Measurements from ENCODE around the gene NSMCE3.

Gene NSMCE3

DNA sequence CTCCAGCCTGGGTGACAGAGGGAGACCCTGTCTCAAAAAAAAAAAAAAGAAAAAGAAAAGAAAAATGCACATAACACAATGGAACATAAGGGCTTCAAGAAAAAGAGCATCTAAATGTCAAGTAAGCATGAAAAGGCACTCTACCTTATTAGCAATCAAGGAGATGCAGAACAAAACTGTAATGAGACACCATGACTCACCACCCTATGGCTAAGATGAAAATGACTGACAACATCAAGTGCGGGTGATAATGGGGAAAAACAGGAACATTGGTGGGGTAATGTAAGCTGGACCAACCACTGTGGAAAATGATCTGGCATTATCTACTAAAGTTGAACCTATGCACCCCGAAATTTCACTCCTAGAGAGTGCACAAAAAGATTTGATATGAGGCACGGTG is 19.6 kb upstream of the NSMCE3 start:
- Histone ChIP-seq H3K36me3 (replicated peaks in 1 of 2; ENCODE audit: control insufficient read depth in 2 of 2, insufficient read depth in 2 of 2, low read length in 2 of 2) (no peaks in the 10 kb centered on the region), H2AFZ (ENCODE audit: low read length) (no peak overlapping the region), H3K27me3 (ENCODE audit: control insufficient read depth in 3 of 3, insufficient read depth in 3 of 3, low read depth in 1 of 3, low read length in 3 of 3) (peaks cover 0 to 2% (median 0%) of the 10 kb centered on the region in 3 experiments), H3K4me1 (ENCODE audit: control insufficient read depth in 2 of 2, insufficient read depth in 1 of 2, low read depth in 1 of 2, low read length in 2 of 2) (no peaks in the 10 kb centered on the region), H2BK12ac (ENCODE audit: low read length) (no peak overlapping the region), H3K9ac (ENCODE audit: low read depth, low read length, poor library complexity) (no peak overlapping the region), H3K14ac (ENCODE audit: low read length) (no peak overlapping the region), H3K9me3 (replicated peaks in 1 of 2; ENCODE audit: control insufficient read depth in 2 of 2, insufficient read depth in 1 of 2, low read depth in 1 of 2, low read length in 2 of 2) (no peaks in the 10 kb centered on the region), H4K91ac (ENCODE audit: low read depth, low read length, poor library complexity) (no peak overlapping the region), H3K79me1 (ENCODE audit: low read depth, low read length) (no peaks in the 10 kb centered on the region), H4K8ac (ENCODE audit: low read depth, low read length) (no peak overlapping the region), H2BK5ac (ENCODE audit: low read length) (no peak overlapping the region), H3K27ac (replicated peaks; ENCODE audit: low read length) (no peak overlapping the region), H2AK5ac (ENCODE audit: low read depth, low read length) (no peak overlapping the region), H2BK15ac (ENCODE audit: low read length) (no peak overlapping the region), H3K4me3 (ENCODE audit: low read length in 2 of 2) (no peak overlapping the region), H3K4ac (ENCODE audit: low read length) (no peak overlapping the region), H3K23ac (ENCODE audit: low read depth, low read length, poor library complexity) (no peak overlapping the region), H3K4me2 (ENCODE audit: insufficient read depth, low read length, poor library complexity, severe bottlenecking) (no peak overlapping the region), H3K18ac (ENCODE audit: low read length) (no peak overlapping the region), H2BK120ac (ENCODE audit: low read depth, low read length) (no peak overlapping the region)
- DNase-seq (ENCODE audit: low spot score), result no peak
- no CpG with 5 or more reads among the region's 3 CpGs for WGBS, 2 donors (ENCODE audit: extremely low coverage in 2 of 2, insufficient read length in 2 of 2, insufficient replicate concordance in 1 of 2)

DNA sequence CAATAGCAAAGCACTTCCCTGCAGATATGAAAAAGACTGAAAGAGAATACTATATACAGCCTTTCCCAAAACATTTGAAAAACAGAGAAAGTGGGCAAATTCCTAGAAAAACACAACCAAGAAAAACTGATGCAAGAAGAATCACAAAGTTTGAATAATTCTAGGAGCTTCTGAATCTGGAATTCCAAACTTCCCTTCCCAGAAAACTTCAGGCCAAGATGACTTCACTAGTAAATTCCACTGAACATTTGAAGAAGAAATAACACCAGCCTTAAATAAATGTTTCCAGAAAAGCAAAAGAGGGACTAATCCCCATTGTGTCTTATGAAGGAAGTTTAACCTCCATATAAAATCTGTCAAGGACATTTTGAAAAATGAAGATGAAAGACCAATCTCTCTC is 15.8 kb upstream of the NSMCE3 start:
- Histone ChIP-seq H3K27ac (replicated peaks; ENCODE audit: low read length) (no peak overlapping the region), H4K8ac (ENCODE audit: low read depth, low read length) (no peak overlapping the region), H3K4me3 (ENCODE audit: low read length in 2 of 2) (no peak overlapping the region), H3K4me1 (ENCODE audit: control insufficient read depth in 2 of 2, insufficient read depth in 1 of 2, low read depth in 1 of 2, low read length in 2 of 2) (peaks cover 0 to 3% of the 10 kb centered on the region in 2 donors), H3K79me1 (ENCODE audit: low read depth, low read length) (no peaks in the 10 kb centered on the region), H2AK5ac (ENCODE audit: low read depth, low read length) (no peak overlapping the region), H3K36me3 (replicated peaks in 1 of 2; ENCODE audit: control insufficient read depth in 2 of 2, insufficient read depth in 2 of 2, low read length in 2 of 2) (no peaks in the 10 kb centered on the region), H3K9me3 (replicated peaks in 1 of 2; ENCODE audit: control insufficient read depth in 2 of 2, insufficient read depth in 1 of 2, low read depth in 1 of 2, low read length in 2 of 2) (no peaks in the 10 kb centered on the region), H3K4ac (ENCODE audit: low read length) (no peak overlapping the region), H2BK12ac (ENCODE audit: low read length) (no peak overlapping the region), H2BK15ac (ENCODE audit: low read length) (no peak overlapping the region), H2BK120ac (ENCODE audit: low read depth, low read length) (no peak overlapping the region), H3K18ac (ENCODE audit: low read length) (no peak overlapping the region), H2AFZ (ENCODE audit: low read length) (no peak overlapping the region), H3K4me2 (ENCODE audit: insufficient read depth, low read length, poor library complexity, severe bottlenecking) (no peak overlapping the region), H4K91ac (ENCODE audit: low read depth, low read length, poor library complexity) (no peak overlapping the region), H3K23ac (ENCODE audit: low read depth, low read length, poor library complexity) (no peak overlapping the region), H2BK5ac (ENCODE audit: low read length) (no peak overlapping the region), H3K27me3 (ENCODE audit: control insufficient read depth in 3 of 3, insufficient read depth in 3 of 3, low read depth in 1 of 3, low read length in 3 of 3) (peaks cover 0 to 2% (median 0%) of the 10 kb centered on the region in 3 experiments), H3K14ac (ENCODE audit: low read length) (no peak overlapping the region), H3K9ac (ENCODE audit: low read depth, low read length, poor library complexity) (no peak overlapping the region)
- DNase-seq (ENCODE audit: low spot score), result no peak

DNA sequence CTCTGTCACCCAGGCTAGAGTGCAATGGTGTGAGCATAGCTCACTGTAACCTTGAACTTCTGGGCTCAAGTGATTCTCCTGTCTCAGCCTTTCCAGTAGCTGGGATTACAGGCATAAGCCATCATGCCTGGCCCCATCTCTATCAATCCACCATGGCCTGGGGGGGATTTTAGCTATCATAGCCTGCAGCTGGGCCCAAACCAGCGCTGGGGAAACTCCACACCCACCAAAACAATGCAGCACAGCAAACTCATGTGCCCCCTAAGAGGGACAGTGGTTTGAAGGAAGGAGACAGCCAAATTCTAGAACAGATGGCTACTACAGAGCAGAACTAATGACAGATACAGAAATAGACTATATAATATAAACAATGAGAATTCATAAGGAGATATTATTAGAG is 13.8 kb upstream of the NSMCE3 start:
- H3K9ac ChIP-seq (ENCODE audit: low read depth, low read length, poor library complexity), result no peak overlapping the region
- peaks cover 0 to 3% of the 10 kb centered on the region in 2 donors for H3K4me1 ChIP-seq (ENCODE audit: control insufficient read depth in 2 of 2, insufficient read depth in 1 of 2, low read depth in 1 of 2, low read length in 2 of 2)
- H2BK120ac ChIP-seq (ENCODE audit: low read depth, low read length), result no peak overlapping the region
- no peak overlapping the region for H2BK12ac ChIP-seq (ENCODE audit: low read length)
- H3K9me3 ChIP-seq (replicated peaks in 1 of 2; ENCODE audit: control insufficient read depth in 2 of 2, insufficient read depth in 1 of 2, low read depth in 1 of 2, low read length in 2 of 2), result no peaks in the 10 kb centered on the region
- no peak overlapping the region for H4K8ac ChIP-seq (ENCODE audit: low read depth, low read length)
- H3K23ac ChIP-seq (ENCODE audit: low read depth, low read length, poor library complexity), result no peak overlapping the region
- no peak overlapping the region for H2BK5ac ChIP-seq (ENCODE audit: low read length)
- H3K4ac ChIP-seq (ENCODE audit: low read length), result no peak overlapping the region
- no peak for DNase-seq (ENCODE audit: low spot score)
- no CpG with 5 or more reads among the region's 1 CpG for WGBS, 2 donors (ENCODE audit: extremely low coverage in 2 of 2, insufficient read length in 2 of 2, insufficient replicate concordance in 1 of 2)
- no peak overlapping the region for H4K91ac ChIP-seq (ENCODE audit: low read depth, low read length, poor library complexity)
- H3K79me1 ChIP-seq (ENCODE audit: low read depth, low read length), result no peaks in the 10 kb centered on the region
- peaks cover 0 to 2% (median 0%) of the 10 kb centered on the region in 3 experiments for H3K27me3 ChIP-seq (ENCODE audit: control insufficient read depth in 3 of 3, insufficient read depth in 3 of 3, low read depth in 1 of 3, low read length in 3 of 3)
- H2AFZ ChIP-seq (ENCODE audit: low read length), result no peak overlapping the region
- no peak overlapping the region for H2AK5ac ChIP-seq (ENCODE audit: low read depth, low read length)
- no peak overlapping the region for H3K4me3 ChIP-seq (ENCODE audit: low read length in 2 of 2)
- H3K27ac ChIP-seq (replicated peaks; ENCODE audit: low read length), result no peak overlapping the region
- no peak overlapping the region for H3K4me2 ChIP-seq (ENCODE audit: insufficient read depth, low read length, poor library complexity, severe bottlenecking)
- no peak overlapping the region for H2BK15ac ChIP-seq (ENCODE audit: low read length)
- H3K18ac ChIP-seq (ENCODE audit: low read length), result no peak overlapping the region
- no peaks in the 10 kb centered on the region for H3K36me3 ChIP-seq (replicated peaks in 1 of 2; ENCODE audit: control insufficient read depth in 2 of 2, insufficient read depth in 2 of 2, low read length in 2 of 2)
- H3K14ac ChIP-seq (ENCODE audit: low read length), result no peak overlapping the region

DNA sequence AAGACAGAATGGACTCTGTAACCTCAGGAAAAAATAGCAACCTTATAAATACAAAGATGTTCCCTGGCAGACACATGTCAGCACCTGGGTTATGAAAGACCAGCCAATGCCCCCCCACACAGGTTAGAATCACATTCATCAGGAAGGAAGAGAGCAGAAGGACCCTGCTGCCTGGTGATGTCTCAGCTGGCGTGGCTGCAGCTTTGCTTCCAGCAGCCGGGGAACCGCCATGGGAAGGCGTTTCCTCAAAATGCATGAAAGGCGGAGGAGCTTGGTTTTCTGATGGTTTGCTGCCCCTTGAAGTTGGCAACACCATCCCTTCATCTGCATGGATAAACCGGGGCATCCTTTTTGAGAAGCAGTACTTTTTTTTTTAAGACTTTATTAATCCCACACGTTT is 10.9 kb upstream of the NSMCE3 start:
- no peak overlapping the region for H2BK120ac ChIP-seq (ENCODE audit: low read depth, low read length)
- peak overlapping the region; percentile 56 for H2AFZ ChIP-seq (ENCODE audit: low read length)
- no peak overlapping the region for H3K14ac ChIP-seq (ENCODE audit: low read length)
- H3K9me3 ChIP-seq (replicated peaks in 1 of 2; ENCODE audit: control insufficient read depth in 2 of 2, insufficient read depth in 1 of 2, low read depth in 1 of 2, low read length in 2 of 2), result no peaks in the 10 kb centered on the region
- peak overlapping the region; percentile 25 for H3K18ac ChIP-seq (ENCODE audit: low read length)
- no CpG with 5 or more reads among the region's 7 CpGs for WGBS, 2 donors (ENCODE audit: extremely low coverage in 2 of 2, insufficient read length in 2 of 2, insufficient replicate concordance in 1 of 2)
- H4K8ac ChIP-seq (ENCODE audit: low read depth, low read length), result no peak overlapping the region
- no peaks in the 10 kb centered on the region for H3K79me1 ChIP-seq (ENCODE audit: low read depth, low read length)
- no peaks in the 10 kb centered on the region for H3K27me3 ChIP-seq (ENCODE audit: control insufficient read depth in 3 of 3, insufficient read depth in 3 of 3, low read depth in 1 of 3, low read length in 3 of 3)
- H3K36me3 ChIP-seq (replicated peaks in 1 of 2; ENCODE audit: control insufficient read depth in 2 of 2, insufficient read depth in 2 of 2, low read length in 2 of 2), result no peaks in the 10 kb centered on the region
- no peak overlapping the region for H3K27ac ChIP-seq (replicated peaks; ENCODE audit: low read length)
- no peak overlapping the region for H2AK5ac ChIP-seq (ENCODE audit: low read depth, low read length)
- no peak for DNase-seq (ENCODE audit: low spot score)
- no peak overlapping the region for H3K9ac ChIP-seq (ENCODE audit: low read depth, low read length, poor library complexity)
- H3K23ac ChIP-seq (ENCODE audit: low read depth, low read length, poor library complexity), result no peak overlapping the region
- no peak overlapping the region for H3K4ac ChIP-seq (ENCODE audit: low read length)
- H2BK5ac ChIP-seq (ENCODE audit: low read length), result no peak overlapping the region
- H2BK12ac ChIP-seq (ENCODE audit: low read length), result no peak overlapping the region
- no peak overlapping the region for H3K4me2 ChIP-seq (ENCODE audit: insufficient read depth, low read length, poor library complexity, severe bottlenecking)
- H2BK15ac ChIP-seq (ENCODE audit: low read length), result no peak overlapping the region
- no peak overlapping the region for H4K91ac ChIP-seq (ENCODE audit: low read depth, low read length, poor library complexity)
- H3K4me1 ChIP-seq (ENCODE audit: control insufficient read depth in 2 of 2, insufficient read depth in 1 of 2, low read depth in 1 of 2, low read length in 2 of 2), result peaks cover 0 to 3% of the 10 kb centered on the region in 2 donors
- peak overlapping the region in 1 of 2 donors; percentile 43 for H3K4me3 ChIP-seq (ENCODE audit: low read length in 2 of 2)
